ENCODE data around the gene SNX27.
A peak's percentile ranks its signal among the peaks of the same experiment; 100 is the strongest.

The SNX27 gene

DNA sequence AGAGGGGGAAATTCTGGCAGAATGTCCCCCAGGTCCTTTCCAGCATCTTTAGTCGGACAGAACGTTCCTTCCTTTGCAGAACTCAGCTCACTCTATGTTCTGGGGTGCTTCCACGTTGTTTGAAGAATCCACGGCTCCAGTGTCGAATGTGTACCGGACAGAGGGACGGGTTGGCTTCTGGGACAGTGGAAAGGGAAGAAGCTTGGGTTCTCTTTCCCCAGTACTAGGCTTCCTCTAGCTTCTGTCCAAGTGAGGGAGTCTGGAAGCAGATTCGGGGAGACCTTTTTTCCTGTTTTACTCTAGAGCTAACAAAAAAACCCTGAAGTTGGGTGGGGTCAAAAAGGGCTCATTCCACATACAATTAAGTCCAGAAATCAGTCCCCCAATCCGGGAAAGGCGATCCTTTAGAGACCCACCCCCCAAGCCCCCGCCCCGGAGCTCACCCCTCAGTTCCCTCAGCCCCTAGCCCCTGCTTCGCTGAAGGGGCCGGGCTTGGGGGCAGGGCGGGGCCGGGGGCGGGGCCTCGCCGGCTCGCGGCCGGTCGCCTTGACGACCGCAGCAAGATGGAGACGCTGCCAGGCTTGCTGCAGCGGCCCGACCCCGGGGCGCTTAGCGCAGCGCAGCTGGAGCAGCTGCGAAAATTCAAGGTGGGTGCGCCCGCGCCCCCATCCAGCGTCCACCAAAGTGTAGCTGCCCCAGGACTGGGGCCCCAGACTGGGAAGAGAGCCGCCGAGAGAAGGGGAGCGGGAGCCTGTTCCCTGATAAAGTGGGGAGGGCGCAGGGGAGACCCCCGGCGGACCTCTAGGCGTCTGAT, 109.3 kb downstream of the SNX27 start, which contains the start of gene RIIAD1:
TSS of gene RIIAD1 (plus strand) at position 549 of the 814 bp plus-strand sequence. CDS start at position 564, 15 bp downstream.
- DNase-seq (ENCODE audit: low read depth, low spot score): no peak
- peak within 1 kb of the TSS; percentile 33 for H3K4me3 ChIP-seq (ENCODE audit: low read depth, low read length)
- in situ Hi-C loops (cut with HindIII; ENCODE audit: low sequenced_read_pairs): no loop called here
- TF ChIP-seq CTCF (IDR thresholded peaks at IDR 0.05; ENCODE audit: low read depth, low read length): no peak

- DNase-seq (ENCODE audit: low read depth, low spot score): no peak
- TF ChIP-seq CTCF (IDR thresholded peaks at IDR 0.05; ENCODE audit: low read depth, low read length): no peak
- in situ Hi-C loops (cut with HindIII; ENCODE audit: low sequenced_read_pairs): no loop called here
- peak overlapping the region; percentile 33 for H3K4me3 ChIP-seq (ENCODE audit: low read depth, low read length)
Measured at GRCh38 chr1:151721788-151722510, 110.1 kb downstream of the SNX27 start.

DNA sequence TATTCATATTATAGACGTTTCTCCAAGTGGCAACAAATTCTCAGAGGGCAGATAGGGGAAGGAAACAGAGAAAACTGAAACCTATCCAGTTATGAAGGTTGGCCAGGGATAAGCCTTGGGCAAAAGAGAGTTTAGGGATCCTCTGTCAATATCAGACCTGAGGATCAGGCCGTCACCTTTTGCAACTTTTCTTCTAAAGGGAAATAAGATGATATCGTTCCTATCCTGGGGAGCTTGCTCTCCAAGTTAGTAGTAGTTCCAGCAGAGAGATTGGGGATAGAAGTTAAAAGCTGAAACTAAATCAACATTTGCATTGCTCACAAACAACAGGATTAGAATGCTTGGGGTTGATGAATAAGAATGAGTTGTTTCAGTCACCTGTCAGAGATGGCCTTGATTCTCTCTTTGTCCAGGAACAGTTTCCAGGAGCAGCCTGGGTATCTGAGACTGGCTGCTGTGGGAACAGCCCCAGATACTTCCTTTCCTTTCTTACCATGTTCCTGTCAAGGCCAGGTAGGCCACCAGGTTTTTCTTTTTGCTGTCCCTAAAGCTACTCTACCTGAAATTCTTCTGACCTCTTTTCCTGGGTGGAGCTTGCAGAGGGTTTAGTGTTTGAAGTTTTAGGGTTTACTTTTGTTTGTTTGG, 112.0 kb downstream of the SNX27 start:
- TF ChIP-seq CTCF (IDR thresholded peaks at IDR 0.05; ENCODE audit: low read depth, low read length): no peak
- in situ Hi-C loops (cut with HindIII; ENCODE audit: low sequenced_read_pairs): no loop called here
- H3K4me3 ChIP-seq (ENCODE audit: low read depth, low read length): no peak overlapping the region
- DNase-seq (ENCODE audit: low read depth, low spot score): no peak

DNA sequence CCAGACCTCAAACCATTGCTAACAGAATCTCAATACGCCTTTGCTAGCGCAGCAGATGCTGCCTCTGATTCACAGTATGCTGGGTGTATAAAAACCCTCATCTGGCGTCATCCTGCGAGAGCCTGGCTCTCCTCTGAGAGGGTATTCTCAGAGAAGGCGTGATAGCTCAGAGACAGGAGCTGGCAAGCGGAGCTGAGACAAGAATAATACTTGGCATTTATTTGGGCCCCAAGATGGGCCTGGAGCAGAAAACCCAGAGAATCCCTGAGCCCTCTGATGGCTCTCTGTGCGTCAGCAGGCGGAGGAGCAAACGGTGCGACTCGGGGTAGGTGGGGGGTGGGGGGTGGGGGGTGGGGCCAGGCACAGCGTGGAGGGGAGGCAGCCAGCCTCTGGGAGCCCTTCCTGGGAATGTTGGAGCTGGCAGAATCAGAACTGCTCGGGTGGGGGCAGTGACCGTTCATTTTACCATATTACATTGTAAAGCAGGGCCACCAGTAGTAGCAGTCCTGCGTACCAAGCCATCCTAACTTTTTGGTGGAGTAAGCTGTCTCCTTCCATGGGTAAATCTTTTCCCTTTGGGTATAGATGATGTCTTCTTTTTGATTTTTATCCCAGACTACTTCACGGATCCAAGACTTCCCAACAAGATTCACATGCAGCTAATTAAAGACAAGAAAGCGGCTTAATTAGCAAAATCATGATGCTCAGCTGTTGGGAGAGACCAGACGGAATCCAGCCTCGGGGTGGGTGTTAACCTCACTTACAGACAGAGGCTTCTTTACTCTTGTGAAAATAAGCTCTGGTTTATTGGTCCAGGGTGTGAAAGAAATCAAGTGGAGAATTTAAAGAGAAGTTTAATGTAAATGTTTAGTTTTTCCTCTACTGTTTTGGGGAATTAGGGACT, 116.6 kb downstream of the SNX27 start:
- peak; percentile 53 for DNase-seq (ENCODE audit: low read depth, low spot score)
- TF ChIP-seq CTCF (IDR thresholded peaks at IDR 0.05; ENCODE audit: low read depth, low read length): no peak
- in situ Hi-C loops (cut with HindIII; ENCODE audit: low sequenced_read_pairs): no loop called here
- peak overlapping the region; percentile 1 for H3K4me3 ChIP-seq (ENCODE audit: low read depth, low read length)

DNA sequence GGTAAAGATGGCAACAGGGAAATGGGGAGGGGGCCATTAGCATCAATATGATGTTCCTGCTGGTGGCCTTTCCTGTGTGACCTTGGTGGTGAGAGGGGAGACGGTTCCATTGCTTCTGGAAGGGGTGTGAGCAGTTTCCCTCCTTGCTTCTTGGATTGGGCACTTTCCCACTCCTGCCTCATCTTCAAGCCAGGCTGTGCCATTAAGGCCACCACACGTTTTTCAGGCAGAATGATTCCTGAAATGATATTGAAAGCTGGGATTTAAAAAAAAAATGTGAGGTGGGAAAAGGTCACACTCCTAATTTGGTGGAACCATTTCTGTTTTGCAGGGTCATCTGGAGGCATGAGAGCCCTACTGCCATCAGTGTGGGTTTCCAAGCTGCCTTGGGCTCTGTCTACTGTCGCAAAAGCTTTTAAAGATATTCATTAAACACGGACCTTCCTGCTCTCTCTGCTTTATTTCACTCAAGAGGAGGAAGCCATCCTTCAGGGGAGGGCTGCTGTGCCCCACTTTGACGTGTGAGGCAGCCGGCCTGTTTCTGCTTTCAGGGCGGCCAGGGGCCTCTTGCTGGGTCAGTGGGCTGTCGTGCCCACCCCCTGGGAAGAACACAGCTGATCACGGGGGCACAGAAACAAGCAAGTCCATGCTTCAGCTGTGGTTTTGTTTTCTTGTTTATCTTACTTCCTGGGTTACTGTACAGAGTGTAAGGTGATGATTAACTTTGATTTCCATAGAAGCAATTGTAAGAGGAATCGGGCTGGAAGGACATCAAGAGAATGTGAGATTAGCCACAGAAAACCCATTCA, 117.5 kb downstream of the SNX27 start:
- H3K4me3 ChIP-seq (ENCODE audit: low read depth, low read length): no peak overlapping the region
- DNase-seq (ENCODE audit: low read depth, low spot score): no peak
- in situ Hi-C loops (cut with HindIII; ENCODE audit: low sequenced_read_pairs): no loop called here
- no peak for TF ChIP-seq CTCF (IDR thresholded peaks at IDR 0.05; ENCODE audit: low read depth, low read length)

Data from astrocyte of the spinal cord (primary cell).